Esophagus muscularis mucosa (tissue), 4 donors: ENCODE results near the gene GNG4.
"Not testable (repeated sequence)": the region's sequence is repeated elsewhere in the genome, so short reads cannot be mapped to it uniquely, and the experiment has no call there.

ENCODE experiments used
- CTCF ChIP-seq, 3 experiments: fragments of 200-600 bp in 2 of 3; fragments of 450-650 bp in 1 of 3; sonication (generic) in 2 of 3; IDR thresholded peaks; one replicate each; pipeline ENCODE4 v1.5.1; 2017 to 2019; ENCODE audit warnings: antibody characterized with exemption in 3 of 3, mild to moderate bottlenecking in 2 of 3, moderate library complexity in 1 of 3
- EP300 ChIP-seq: sonication (generic); formaldehyde crosslinking; IDR thresholded peaks from one replicate; pipeline ENCODE4 v1.6.1; 2017; ENCODE audit warnings: antibody characterized with exemption
- POLR2A ChIP-seq: fragments of 450-650 bp; IDR thresholded peaks from one replicate; pipeline ENCODE4 v1.6.1; 2017; ENCODE audit warnings: antibody characterized with exemption, moderate library complexity, mild to moderate bottlenecking, low read depth
- POLR2AphosphoS5 ChIP-seq, 2 donors: sonication (generic); formaldehyde crosslinking; IDR thresholded peaks; one replicate each; pipeline ENCODE4 v1.6.1; 2017; ENCODE audit warnings: antibody characterized with exemption in 2 of 2

GRCh38 chr1:235594281-235594895 lies 55.2 kb downstream of the GNG4 start:
- not testable (repeated sequence) for TF ChIP-seq CTCF (IDR thresholded peaks at IDR 0.05); POLR2A; POLR2AphosphoS5 (IDR thresholded peaks at IDR 0.05); EP300
